Activated T-helper 1 cell treated with anti-CD3 and anti-CD28 coated beads, Interleukin-2, amount 50 U/mL, for 16 hours (primary cell): ENCODE data around the gene COG3.

Experiments
- DNase-seq, 2 donors: peaks; one replicate each; pipeline ENCODE4 v3.0.0-alpha.2; 2020; ENCODE audit warnings: low read depth in 1 of 2, low spot score in 1 of 2

COG3 gene

GRCh38 chr13:45544520-45544919, 79.8 kb downstream of the COG3 start:
- no peak for DNase-seq

GRCh38 chr13:45545686-45546409, 81.1 kb downstream of the COG3 start:
- DNase-seq = no peak

GRCh38 chr13:45546410-45546765, 81.6 kb downstream of the COG3 start:
- no peak for DNase-seq

- no peak for DNase-seq
These were observed 83.5 kb downstream of the COG3 start for GRCh38 chr13:45548281-45548680.

GRCh38 chr13:45554604-45555109, 89.9 kb downstream of the COG3 start:
- no peak for DNase-seq

GRCh38 chr13:45564133-45564776, 99.5 kb downstream of the COG3 start:
- no peak for DNase-seq

GRCh38 chr13:45565331-45565730, 100.6 kb downstream of the COG3 start:
- DNase-seq = no peak

- no peak for DNase-seq
These were observed 110.5 kb downstream of the COG3 start for GRCh38 chr13:45575146-45575829.

GRCh38 chr13:45575830-45576180, 111.1 kb downstream of the COG3 start:
- DNase-seq = no peak

GRCh38 chr13:45576466-45576865, 111.7 kb downstream of the COG3 start:
- DNase-seq = no peak

- no peak for DNase-seq
These were observed 117.8 kb downstream of the COG3 start for GRCh38 chr13:45582408-45583076.

GRCh38 chr13:45584816-45585215, 120.1 kb downstream of the COG3 start:
- no peak for DNase-seq
